ENCODE measurements around the gene RNASE8.
"Not testable (repeated sequence)": the region's sequence is repeated elsewhere in the genome, so short reads cannot be mapped to it uniquely, and the experiment has no call there.

Gene RNASE8

DNA sequence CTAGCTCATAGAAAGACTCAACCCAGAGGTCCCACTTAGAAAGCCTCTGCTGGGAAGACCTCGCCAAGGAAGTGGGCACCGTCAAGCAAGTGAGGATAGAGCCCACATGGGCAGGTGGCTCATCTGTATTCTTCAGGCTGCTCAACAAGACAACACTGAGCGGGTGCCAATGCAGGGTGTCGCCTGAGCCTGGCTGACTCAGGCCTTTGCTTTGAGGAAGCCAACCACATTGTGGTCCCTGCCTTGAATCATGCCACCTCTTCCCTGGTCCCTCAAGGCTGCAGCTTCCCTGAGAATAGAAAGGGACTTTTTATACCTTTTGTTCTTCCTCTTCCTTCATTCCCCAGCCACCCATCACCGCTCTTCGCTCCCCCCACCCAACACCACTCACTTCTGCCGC is 20.9 kb upstream of the RNASE8 start:
- Histone ChIP-seq H3K9me3 (ENCODE audit: low read length) (no peaks in the 10 kb centered on the region), H3K4me3 (ENCODE audit: low read length) (no peak overlapping the region), H3K4me1 (ENCODE audit: insufficient read depth, low read length) (peaks cover 3% of the 10 kb centered on the region), H2AFZ (ENCODE audit: low read depth, low read length) (no peak overlapping the region), H3K36me3 (ENCODE audit: insufficient read depth, low read length) (no peaks in the 10 kb centered on the region), H3K27me3 (ENCODE audit: insufficient read depth, low read length) (peaks cover 30% of the 10 kb centered on the region)

DNA sequence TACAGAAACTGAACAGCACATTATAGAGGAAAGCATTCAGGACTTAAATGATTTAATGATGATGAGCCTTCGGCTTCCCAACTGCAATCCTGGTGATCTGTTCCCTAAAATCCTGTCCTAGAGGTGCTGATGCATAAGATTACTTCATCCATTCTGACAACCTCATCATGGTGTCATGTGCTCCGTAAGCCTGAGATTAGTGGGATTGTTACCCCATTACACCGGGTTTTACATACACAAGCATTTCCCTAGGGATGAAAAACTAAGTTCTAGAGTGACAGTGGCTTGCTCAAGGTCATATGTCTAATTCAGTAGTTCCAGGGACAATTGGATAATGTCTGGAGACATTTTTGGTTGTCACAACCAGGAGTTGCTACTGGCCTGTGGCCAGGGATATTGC is 20.5 kb upstream of the RNASE8 start:
- H3K9me3 ChIP-seq (ENCODE audit: low read length): no peaks in the 10 kb centered on the region
- peaks cover 3% of the 10 kb centered on the region for H3K4me1 ChIP-seq (ENCODE audit: insufficient read depth, low read length)
- H2AFZ ChIP-seq (ENCODE audit: low read depth, low read length): no peak overlapping the region
- H3K27me3 ChIP-seq (ENCODE audit: insufficient read depth, low read length): peaks cover 29% of the 10 kb centered on the region
- H3K36me3 ChIP-seq (ENCODE audit: insufficient read depth, low read length): no peaks in the 10 kb centered on the region
- H3K4me3 ChIP-seq (ENCODE audit: low read length): no peak overlapping the region

DNA sequence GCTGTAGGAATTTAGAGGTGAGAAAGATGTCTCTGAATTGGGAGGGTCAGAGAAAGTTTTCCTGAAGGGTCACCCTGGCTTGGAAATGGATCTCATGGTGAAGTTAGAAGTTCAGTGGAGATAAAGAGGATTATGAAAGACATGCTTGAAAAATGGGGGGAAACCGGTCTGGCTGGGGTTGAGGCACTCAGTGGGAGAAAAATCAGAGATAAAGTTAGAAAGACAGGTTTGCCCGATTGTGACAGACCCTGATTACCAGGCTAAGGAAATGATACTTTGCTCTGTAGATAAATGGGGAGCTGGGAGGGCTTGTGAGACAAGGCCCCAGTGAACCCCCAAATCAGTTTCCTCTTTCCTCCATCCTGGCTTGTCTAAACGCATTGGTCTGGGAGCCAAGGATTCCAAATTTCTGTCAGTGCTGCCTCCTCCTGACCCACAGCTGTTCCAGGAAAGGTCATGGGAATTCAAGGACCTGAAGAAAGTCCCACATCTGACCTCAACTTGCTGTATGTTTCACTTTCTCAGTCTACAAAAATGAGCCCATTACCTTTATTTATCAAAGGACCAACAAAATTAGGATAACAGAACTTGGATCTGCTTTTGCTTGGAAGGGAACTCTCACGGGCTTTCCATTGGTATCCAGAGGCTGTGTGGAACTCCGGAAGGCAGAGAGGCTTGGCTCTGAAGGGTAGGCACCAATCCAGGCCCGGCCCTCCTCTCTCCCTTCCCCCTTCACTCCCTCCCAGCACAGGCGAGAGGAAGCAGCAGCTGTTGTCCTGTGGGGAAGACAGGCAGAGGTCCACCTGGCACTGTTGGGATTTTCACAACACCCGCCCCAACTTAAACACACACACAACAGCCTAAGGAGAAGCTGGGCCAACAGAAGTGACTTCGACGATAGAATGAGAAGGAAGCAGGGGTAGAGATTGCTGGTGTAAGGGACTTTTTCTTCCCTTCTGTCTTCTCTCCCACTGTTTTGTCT is 18.9 kb upstream of the RNASE8 start:
- no peak overlapping the region for H3K4me3 ChIP-seq (ENCODE audit: low read length)
- peaks cover 36% of the 10 kb centered on the region for H3K27me3 ChIP-seq (ENCODE audit: insufficient read depth, low read length)
- no peaks in the 10 kb centered on the region for H3K9me3 ChIP-seq (ENCODE audit: low read length)

DNA sequence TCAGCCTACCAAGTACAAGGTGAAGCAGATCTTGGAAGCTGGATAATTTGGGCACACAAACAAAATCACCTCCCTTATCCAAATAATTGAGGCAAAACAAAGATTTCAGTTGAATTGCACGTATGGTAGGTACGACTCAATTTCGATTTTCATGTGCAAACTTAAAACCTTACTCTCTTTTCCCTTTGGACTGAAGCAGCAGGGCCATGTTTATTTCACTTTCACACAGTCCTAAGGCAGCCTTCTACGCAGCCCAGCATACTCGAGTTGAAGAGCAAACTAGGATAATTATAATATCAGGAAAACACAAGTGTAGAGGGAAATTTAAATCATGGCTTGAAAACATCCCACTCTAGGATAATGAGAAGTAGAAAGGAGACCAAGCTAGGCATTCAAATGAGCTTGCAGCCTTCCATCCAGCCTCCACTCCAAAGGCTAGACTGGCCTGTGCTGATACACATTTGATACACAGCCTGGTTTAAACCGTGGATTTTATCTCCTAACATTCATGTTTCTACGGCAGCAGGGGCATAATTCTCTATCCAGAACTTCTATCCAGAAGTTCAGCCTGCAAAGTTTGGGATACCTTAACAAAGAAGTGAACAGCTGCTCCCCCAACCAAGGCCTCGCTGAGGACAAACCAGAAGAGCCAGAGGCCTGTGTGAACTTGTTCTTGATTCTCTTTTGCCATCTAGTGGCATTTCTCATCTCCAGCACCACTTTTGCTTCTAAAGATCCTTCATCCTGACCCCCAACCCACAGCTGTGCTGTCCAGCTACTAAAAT is 17.8 kb upstream of the RNASE8 start:
- H3K36me3 ChIP-seq (ENCODE audit: insufficient read depth, low read length): no peaks in the 10 kb centered on the region
- peaks cover 3% of the 10 kb centered on the region for H3K4me1 ChIP-seq (ENCODE audit: insufficient read depth, low read length)
- H3K4me3 ChIP-seq (ENCODE audit: low read length): no peak overlapping the region
- peak overlapping the region; percentile 60 for H2AFZ ChIP-seq (ENCODE audit: low read depth, low read length)
- peaks cover 34% of the 10 kb centered on the region for H3K27me3 ChIP-seq (ENCODE audit: insufficient read depth, low read length)
- no peaks in the 10 kb centered on the region for H3K9me3 ChIP-seq (ENCODE audit: low read length)

More for the DNA sequence above, 18.9 kb upstream of the RNASE8 start:
- no peak overlapping the region for H2AFZ ChIP-seq (ENCODE audit: low read depth, low read length)
- H3K36me3 ChIP-seq (ENCODE audit: insufficient read depth, low read length): no peaks in the 10 kb centered on the region
- peaks cover 3% of the 10 kb centered on the region for H3K4me1 ChIP-seq (ENCODE audit: insufficient read depth, low read length)

DNA sequence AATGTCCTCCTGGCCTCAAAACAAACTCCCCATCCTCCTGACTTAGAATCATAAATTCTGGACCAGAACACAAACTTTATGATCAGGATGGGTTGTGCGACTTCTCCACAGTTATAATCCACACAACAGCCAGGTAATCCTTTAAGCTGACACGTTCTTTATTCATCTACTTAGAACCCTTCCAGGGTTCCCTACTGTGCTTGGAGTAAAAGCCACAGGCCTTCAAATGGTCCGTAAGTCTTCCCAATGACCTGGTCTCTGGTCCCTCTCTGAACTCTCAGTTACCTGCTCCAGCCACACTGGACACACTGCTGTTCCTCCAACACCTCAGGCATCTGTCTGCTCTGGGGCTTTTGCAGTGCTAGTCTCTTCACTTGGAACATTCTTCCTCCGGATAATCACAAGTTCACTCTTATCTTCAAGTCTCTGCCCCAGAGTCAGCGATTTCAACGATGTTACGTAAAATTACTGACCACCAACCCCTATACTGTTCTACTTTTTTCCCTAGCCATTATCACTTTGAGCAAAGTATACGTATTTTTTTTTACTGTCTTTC is 17.2 kb upstream of the RNASE8 start:
- Histone ChIP-seq H2AFZ (ENCODE audit: low read depth, low read length) (no peak overlapping the region), H3K36me3 (ENCODE audit: insufficient read depth, low read length) (no peaks in the 10 kb centered on the region), H3K4me3 (ENCODE audit: low read length) (no peak overlapping the region), H3K27me3 (ENCODE audit: insufficient read depth, low read length) (peaks cover 36% of the 10 kb centered on the region), H3K4me1 (ENCODE audit: insufficient read depth, low read length) (peaks cover 3% of the 10 kb centered on the region), H3K9me3 (ENCODE audit: low read length) (no peaks in the 10 kb centered on the region)

DNA sequence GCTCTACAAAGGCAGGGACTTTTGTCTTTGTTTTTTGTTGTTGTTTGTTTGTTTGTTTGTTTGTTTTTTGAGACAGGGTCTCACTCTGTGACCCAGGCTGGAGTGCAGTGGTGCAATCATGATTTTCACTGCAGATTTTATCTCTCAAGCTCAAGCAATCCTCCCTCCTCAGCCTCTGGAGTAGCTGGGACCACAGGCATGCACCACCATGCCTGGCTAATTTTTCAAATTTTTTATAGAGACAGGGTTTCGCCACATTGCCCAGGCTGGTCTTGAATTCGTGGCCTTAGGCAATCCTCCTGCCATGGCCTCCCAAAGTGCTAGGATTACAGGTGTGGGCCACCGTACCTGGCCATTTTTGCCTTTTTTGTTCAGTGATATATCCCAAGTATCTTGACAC is 16.7 kb upstream of the RNASE8 start:
- H3K36me3 ChIP-seq (ENCODE audit: insufficient read depth, low read length); H3K9me3 ChIP-seq (ENCODE audit: low read length); H2AFZ ChIP-seq (ENCODE audit: low read depth, low read length); H3K4me1 ChIP-seq (ENCODE audit: insufficient read depth, low read length); H3K4me3 ChIP-seq (ENCODE audit: low read length): not testable (repeated sequence)
- peaks cover 34% of the 10 kb centered on the region for H3K27me3 ChIP-seq (ENCODE audit: insufficient read depth, low read length)

DNA sequence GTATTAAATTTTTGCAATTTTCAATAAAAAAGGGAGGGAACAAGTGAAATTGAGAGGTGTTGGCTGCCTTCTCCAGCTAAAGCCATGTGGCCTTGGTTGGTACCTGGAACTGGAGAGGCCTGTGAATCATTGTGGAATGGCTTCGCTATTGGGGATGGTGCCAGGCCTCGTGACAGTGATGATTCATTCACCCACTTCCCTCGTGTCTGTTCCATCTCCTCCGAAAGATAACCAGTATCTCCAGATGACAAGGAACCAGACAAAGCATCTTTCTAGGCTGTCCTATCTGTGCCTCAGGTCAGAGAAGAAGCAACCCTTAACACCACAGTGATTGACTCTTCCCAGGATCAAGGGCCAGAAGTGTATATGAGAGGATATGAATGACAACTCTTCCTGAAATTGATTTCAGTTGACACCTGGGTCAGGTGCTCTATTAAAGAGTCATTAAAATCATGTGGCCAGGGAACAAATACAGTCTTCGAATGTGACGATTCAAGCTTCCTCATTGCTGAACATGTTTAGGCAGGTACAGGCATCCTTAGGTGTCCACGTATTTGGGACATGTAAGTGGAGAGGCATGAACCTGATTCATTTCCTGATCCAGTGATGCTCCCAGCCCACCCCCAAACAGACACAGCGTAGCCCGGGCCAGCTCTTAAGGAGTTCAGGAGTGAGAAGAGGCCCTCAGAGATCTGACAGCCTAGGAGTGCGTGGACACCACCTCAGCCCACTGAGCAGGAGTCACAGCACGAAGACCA is 15.8 kb upstream of the RNASE8 start, which contains the start of gene RNASE7:
RNASE7 (plus strand) TSS at position 687 of the 758 bp plus-strand sequence. CDS start 631 bp downstream, outside the sequence.
- H2AFZ ChIP-seq (ENCODE audit: low read depth, low read length): no peak within 1 kb of the TSS
- H3K27me3 ChIP-seq (ENCODE audit: insufficient read depth, low read length): peaks cover 32% of the 10 kb centered on the region
- peaks cover 3% of the 10 kb centered on the region for H3K4me1 ChIP-seq (ENCODE audit: insufficient read depth, low read length)
- H3K36me3 ChIP-seq (ENCODE audit: insufficient read depth, low read length): no peaks in the 10 kb centered on the region
- no peak within 1 kb of the TSS for H3K4me3 ChIP-seq (ENCODE audit: low read length)
- no peaks in the 10 kb centered on the region for H3K9me3 ChIP-seq (ENCODE audit: low read length)

DNA sequence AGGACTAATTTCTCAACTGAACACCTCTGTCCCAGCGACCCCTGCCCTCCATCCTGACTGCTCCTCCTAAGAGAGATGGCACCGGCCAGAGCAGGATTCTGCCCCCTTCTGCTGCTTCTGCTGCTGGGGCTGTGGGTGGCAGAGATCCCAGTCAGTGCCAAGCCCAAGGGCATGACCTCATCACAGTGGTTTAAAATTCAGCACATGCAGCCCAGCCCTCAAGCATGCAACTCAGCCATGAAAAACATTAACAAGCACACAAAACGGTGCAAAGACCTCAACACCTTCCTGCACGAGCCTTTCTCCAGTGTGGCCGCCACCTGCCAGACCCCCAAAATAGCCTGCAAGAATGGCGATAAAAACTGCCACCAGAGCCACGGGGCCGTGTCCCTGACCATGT is 14.7 kb upstream of the RNASE8 start:
- peaks cover 32% of the 10 kb centered on the region for H3K27me3 ChIP-seq (ENCODE audit: insufficient read depth, low read length)
- H3K4me1 ChIP-seq (ENCODE audit: insufficient read depth, low read length): peaks cover 3% of the 10 kb centered on the region
- no peak overlapping the region for H2AFZ ChIP-seq (ENCODE audit: low read depth, low read length)
- H3K36me3 ChIP-seq (ENCODE audit: insufficient read depth, low read length): no peaks in the 10 kb centered on the region
- no peak overlapping the region for H3K4me3 ChIP-seq (ENCODE audit: low read length)
- H3K9me3 ChIP-seq (ENCODE audit: low read length): no peaks in the 10 kb centered on the region

DNA sequence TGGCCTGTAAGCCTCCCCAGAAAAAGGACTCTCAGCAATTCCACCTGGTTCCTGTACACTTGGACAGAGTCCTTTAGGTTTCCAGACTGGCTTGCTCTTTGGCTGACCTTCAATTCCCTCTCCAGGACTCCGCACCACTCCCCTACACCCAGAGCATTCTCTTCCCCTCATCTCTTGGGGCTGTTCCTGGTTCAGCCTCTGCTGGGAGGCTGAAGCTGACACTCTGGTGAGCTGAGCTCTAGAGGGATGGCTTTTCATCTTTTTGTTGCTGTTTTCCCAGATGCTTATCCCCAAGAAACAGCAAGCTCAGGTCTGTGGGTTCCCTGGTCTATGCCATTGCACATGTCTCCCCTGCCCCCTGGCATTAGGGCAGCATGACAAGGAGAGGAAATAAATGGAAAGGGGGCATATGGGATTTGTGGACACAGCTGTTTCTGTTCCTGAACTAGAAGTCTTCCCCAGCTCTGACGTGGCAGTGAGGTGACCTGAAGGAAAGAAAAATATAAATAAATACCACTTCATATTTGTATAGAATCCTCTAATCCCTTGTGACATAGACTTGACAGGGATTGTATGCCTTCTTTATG is 14.1 kb upstream of the RNASE8 start:
- no peak overlapping the region for H3K4me3 ChIP-seq (ENCODE audit: low read length)
- H3K9me3 ChIP-seq (ENCODE audit: low read length): no peaks in the 10 kb centered on the region
- H3K36me3 ChIP-seq (ENCODE audit: insufficient read depth, low read length): no peaks in the 10 kb centered on the region
- H3K4me1 ChIP-seq (ENCODE audit: insufficient read depth, low read length): peaks cover 3% of the 10 kb centered on the region
- no peak overlapping the region for H2AFZ ChIP-seq (ENCODE audit: low read depth, low read length)
- H3K27me3 ChIP-seq (ENCODE audit: insufficient read depth, low read length): peaks cover 32% of the 10 kb centered on the region

DNA sequence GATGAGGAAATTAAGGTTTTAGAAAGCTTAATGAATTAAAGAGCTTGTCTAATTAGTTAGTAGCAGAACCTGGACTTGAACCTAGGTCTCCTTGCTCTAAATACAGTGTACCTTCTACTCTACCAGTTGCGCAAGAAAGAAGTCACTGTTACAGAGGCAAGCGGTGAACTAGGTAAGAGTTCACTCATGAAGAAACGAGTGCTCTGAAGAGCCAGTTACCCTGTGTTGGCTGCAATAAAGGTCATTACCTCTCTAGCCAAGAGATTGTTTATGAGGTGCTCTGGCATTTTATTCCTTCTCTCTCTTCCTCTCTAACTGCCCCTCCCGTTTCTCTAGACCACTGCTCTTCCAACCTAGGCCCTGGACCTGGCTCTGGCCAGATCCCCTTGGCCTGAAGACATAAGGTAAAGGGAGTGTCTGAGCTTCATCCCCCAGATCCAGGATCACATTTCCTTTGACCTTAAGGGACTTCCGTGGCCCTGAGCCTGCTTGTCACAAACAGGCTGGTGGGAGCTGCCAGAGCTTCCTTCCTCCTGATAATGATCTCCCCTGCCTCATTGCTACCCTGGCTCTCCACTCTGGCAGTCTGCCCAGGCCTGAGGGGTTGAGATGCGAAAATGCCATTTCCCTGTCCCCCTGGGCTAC is 13.5 kb upstream of the RNASE8 start:
- Histone ChIP-seq H3K4me3 (ENCODE audit: low read length) (no peak overlapping the region), H3K4me1 (ENCODE audit: insufficient read depth, low read length) (peaks cover 6% of the 10 kb centered on the region), H3K9me3 (ENCODE audit: low read length) (no peaks in the 10 kb centered on the region), H3K27me3 (ENCODE audit: insufficient read depth, low read length) (peaks cover 32% of the 10 kb centered on the region), H3K36me3 (ENCODE audit: insufficient read depth, low read length) (no peaks in the 10 kb centered on the region), H2AFZ (ENCODE audit: low read depth, low read length) (no peak overlapping the region)

DNA sequence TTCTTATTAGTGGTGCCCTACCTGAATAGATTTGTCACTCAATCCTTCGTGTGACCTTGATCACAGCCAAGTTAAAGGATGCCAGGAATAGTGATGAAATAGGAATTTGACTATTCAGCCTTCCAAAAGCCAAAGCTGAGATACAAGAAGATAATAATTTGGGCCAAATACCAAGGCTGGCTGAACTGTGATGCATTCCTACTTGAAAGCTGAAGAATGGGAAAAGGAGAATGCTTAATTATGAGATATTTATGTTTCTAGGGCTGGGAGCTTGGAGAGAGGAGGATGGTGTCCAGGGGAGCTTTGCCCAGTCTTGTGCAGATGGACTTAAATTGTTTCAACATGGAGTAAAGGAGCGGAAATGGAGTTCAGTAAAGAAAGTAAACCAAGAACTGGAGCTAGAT is 10.2 kb upstream of the RNASE8 start:
- no peaks in the 10 kb centered on the region for H3K9me3 ChIP-seq (ENCODE audit: low read length)
- H3K27me3 ChIP-seq (ENCODE audit: insufficient read depth, low read length): peaks cover 25% of the 10 kb centered on the region
- no peak overlapping the region for H3K4me3 ChIP-seq (ENCODE audit: low read length)
- no peak overlapping the region for H2AFZ ChIP-seq (ENCODE audit: low read depth, low read length)
- H3K36me3 ChIP-seq (ENCODE audit: insufficient read depth, low read length): no peaks in the 10 kb centered on the region
- peaks cover 3% of the 10 kb centered on the region for H3K4me1 ChIP-seq (ENCODE audit: insufficient read depth, low read length)

DNA sequence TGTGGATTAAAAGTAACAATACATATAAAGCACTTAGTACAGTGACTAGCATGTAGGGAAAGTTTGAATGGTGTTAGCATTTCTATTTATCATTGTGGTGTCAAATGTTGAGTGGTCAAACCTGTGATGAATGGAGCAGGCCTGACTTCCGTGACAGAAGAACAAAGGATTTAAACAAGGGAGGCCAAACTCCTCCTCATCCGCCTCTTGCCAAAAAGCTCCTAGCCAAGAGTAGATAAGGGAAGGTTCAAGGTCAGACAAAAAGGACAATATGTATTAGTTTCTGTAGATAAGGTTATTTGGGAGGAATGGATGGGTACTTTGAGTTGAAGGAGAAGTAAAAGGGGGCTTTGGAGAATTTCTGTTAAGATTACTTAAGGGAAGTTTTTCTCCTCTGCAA is 9.0 kb upstream of the RNASE8 start:
- H2AFZ ChIP-seq (ENCODE audit: low read depth, low read length): no peak overlapping the region
- peaks cover 13% of the 10 kb centered on the region for H3K27me3 ChIP-seq (ENCODE audit: insufficient read depth, low read length)
- peaks cover 3% of the 10 kb centered on the region for H3K4me1 ChIP-seq (ENCODE audit: insufficient read depth, low read length)
- H3K4me3 ChIP-seq (ENCODE audit: low read length): no peak overlapping the region
- no peaks in the 10 kb centered on the region for H3K9me3 ChIP-seq (ENCODE audit: low read length)
- H3K36me3 ChIP-seq (ENCODE audit: insufficient read depth, low read length): no peaks in the 10 kb centered on the region
